GM20000 (cell line): Measurements from ENCODE around the gene FAM43A.

Source experiments
- DNase-seq: peaks from one replicate; pipeline ENCODE4 v3.0.0; 2012; ENCODE audit warnings: low spot score
- TF ChIP-seq, protein P1 (sequence below): IDR thresholded peaks from 2 replicates; pipeline ENCODE4 v1.5.1; 2012; ENCODE audit warnings: mild to moderate bottlenecking, control low read depth; ENCODE audit errors: extremely low read depth, missing control alignments

FAM43A gene

DNA sequence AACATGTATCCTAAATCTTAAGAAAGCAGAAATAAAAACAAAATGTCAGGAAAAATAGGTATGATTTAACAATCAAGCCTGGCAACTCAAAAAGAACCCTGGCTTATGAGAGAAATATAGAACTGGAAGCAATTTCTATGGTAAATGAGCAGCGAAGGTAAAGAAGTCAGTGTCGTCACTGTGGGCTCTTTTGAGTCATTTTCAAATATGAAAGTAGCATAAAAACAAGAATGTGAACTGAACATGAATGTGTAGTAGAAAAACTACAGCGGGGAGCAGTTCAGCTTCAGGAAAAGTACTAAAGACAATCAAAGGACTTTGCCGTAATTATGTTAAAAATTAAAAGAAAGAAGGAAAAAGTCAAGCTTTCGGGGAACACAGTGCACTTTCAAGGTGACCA, 31.2 kb upstream of the FAM43A start:
- TF ChIP-seq, protein P1, sequence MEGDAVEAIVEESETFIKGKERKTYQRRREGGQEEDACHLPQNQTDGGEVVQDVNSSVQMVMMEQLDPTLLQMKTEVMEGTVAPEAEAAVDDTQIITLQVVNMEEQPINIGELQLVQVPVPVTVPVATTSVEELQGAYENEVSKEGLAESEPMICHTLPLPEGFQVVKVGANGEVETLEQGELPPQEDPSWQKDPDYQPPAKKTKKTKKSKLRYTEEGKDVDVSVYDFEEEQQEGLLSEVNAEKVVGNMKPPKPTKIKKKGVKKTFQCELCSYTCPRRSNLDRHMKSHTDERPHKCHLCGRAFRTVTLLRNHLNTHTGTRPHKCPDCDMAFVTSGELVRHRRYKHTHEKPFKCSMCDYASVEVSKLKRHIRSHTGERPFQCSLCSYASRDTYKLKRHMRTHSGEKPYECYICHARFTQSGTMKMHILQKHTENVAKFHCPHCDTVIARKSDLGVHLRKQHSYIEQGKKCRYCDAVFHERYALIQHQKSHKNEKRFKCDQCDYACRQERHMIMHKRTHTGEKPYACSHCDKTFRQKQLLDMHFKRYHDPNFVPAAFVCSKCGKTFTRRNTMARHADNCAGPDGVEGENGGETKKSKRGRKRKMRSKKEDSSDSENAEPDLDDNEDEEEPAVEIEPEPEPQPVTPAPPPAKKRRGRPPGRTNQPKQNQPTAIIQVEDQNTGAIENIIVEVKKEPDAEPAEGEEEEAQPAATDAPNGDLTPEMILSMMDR = no peak
- no peak for DNase-seq

- TF ChIP-seq, protein P1 = no peak
- no peak for DNase-seq
Measured at GRCh38 chr3:194657439-194657838, 28.2 kb upstream of the FAM43A start.

GRCh38 chr3:194658477-194659242, 27.0 kb upstream of the FAM43A start:
- TF ChIP-seq, protein P1 = no peak
- no peak for DNase-seq

DNA sequence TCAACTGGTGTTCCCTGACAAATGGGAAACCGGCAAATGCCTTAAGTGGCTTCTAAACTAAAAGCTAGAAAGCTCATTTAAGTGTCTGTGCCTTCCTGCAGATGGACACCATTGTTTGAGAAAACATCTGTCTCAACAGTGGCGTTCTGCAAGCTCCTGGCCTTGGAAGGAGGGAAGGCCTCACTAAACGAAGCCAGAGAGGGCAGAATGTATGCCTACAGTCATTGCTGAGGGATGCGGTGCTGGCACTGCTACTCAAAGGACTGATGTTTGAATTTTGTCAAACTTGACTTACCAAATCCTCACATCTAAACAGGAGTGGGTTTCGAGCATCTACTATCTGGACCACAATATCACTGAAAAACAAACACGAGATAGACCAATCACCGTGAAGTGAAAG, 25.9 kb upstream of the FAM43A start:
- TF ChIP-seq, protein P1 = no peak
- DNase-seq = no peak

DNA sequence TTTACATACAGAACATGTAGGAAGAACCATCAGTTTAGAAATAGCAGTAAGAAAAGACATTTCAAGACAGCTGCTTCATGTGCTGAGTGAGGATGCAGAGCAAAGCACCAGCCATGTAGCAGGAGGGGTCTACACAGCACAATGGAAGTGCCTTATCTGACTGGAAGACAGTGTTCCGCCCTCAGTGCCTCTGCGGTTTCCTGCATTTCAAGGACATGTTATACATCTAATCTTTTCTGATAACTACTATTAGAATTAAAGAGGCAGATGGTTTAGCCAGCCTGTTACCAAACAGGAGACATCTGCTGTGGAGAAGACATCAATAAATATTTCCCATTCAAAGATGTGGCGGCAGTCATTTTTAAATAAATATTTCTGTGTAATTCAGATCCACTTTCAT, 24.3 kb upstream of the FAM43A start:
- DNase-seq = no peak
- TF ChIP-seq, protein P1 = no peak

GRCh38 chr3:194661946-194662345, 23.7 kb upstream of the FAM43A start:
- DNase-seq = no peak
- TF ChIP-seq, protein P1 = no peak

DNA sequence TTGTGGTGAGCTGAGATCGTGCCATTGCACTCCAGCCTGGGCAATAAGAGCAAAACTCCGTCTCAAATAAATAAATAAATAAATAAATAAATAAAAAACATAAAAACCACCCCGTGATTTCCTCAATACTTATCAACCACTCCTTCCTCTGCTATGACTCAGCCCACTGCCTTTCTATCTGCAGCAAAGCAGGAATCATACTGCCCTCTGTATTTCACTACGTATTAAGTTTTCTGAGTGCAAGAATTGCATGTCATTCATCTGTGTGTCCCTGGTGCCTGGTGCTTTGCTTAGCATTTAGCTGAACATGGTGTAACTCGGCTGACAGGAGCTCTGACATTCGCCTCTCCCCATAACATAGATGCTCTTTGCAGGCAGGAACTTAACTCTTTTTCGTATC, 20.8 kb upstream of the FAM43A start:
- TF ChIP-seq, protein P1 = no peak
- no peak for DNase-seq
